Inferior parietal cortex (tissue), 1 donor: ENCODE data around the gene CUTA.
"Not testable (repeated sequence)": the region's sequence is repeated elsewhere in the genome, so short reads cannot be mapped to it uniquely, and the experiment has no call there.

Experiments used
- DNase-seq: peaks from one replicate; pipeline ENCODE4 v3.0.0-alpha.2; 2016; ENCODE audit errors: extremely low spot score

CUTA gene

DNA sequence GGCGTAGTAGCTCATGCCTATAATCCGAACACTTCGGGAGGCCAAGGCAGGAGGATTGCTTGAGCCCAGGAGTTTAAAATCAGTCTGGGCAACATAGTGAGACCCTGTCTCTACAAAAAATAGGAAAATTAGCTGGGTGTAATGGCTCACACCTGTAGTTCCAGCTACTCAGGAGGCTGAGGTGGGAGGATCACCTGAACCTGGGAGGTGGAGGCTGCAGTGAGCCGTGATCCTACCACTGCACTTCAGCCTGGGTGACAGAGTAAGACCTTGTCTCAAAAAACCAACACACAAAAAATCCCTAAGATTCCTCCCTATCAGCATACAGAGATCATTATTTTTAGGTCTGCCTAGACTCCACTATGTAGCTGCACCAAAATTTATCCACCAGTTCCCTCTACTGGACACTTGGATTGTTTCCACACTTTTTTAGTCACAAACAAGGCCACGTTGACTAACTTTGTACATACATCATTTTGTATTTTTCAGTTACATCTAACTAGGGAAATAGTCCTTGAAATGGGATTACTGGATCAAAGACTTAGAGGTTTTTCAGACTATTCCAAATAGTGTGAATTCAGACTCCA lies 10.7 kb downstream of the CUTA start:
- no peak for DNase-seq

DNA sequence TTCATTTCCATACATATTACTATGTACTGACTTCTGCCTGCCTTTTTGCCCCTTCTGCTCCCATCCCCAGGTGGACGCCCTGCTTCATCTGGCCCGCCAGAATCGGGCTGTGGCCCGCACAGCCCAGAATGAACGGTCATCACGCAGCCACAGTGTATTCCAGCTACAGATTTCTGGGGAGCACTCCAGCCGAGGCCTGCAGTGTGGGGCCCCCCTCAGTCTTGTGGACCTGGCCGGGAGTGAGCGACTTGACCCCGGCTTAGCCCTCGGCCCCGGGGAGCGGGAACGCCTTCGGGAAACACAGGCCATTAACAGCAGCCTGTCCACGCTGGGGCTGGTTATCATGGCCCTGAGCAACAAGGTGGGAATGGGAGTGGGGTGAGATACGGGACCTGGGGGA lies 11.8 kb downstream of the CUTA start:
- no peak for DNase-seq

DNA sequence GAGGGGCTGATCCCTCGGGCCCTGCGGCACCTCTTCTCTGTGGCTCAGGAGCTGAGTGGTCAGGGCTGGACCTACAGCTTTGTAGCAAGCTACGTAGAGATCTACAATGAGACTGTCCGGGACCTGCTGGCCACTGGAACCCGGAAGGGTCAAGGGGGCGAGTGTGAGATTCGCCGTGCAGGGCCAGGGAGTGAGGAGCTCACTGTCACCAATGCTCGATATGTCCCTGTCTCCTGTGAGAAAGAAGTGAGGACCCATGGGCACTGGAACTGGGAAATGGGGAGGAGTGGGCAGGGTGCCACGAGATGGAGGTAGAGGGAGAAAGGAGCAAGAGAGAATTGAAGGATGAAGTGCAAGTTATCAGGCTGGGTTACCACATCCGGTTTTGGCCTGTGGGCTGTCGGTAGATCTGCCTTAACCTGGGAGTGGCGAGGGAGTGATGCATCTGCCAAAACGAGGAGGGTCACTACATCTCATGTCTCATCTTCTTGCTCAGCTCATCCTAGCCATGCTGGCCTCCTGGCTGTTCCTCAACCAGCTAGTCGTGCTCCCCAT lies 12.4 kb downstream of the CUTA start:
- no peak for DNase-seq

DNA sequence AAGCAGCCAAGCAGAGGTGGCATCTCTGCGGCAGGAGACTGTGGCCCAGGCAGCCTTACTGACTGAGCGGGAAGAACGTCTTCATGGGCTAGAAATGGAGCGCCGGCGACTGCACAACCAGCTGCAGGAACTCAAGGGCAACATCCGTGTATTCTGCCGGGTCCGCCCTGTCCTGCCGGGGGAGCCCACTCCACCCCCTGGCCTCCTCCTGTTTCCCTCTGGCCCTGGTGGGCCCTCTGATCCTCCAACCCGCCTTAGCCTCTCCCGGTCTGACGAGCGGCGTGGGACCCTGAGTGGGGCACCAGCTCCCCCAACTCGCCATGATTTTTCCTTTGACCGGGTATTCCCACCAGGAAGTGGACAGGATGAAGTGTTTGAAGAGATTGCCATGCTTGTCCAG lies 13.0 kb downstream of the CUTA start:
- no peak for DNase-seq

DNA sequence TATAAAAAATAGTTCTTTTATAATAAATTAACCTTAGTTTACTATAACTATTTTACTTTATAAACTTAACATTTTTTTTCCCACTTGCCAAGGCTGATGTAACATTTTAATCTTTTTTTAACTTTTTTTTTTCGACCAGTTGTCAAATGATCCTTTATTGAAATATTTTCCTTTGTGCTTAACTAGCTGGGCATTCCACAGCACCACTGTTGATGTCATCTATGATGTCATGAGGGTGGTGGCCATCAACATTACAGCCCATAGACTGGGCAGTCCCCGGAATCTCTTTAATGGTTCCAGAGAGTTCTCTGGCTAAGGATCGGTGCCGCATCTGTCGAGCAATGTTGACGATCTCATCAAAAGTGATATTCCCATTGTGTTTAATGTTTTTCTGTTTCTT lies 18.0 kb downstream of the CUTA start:
- DNase-seq = not testable (repeated sequence)

DNA sequence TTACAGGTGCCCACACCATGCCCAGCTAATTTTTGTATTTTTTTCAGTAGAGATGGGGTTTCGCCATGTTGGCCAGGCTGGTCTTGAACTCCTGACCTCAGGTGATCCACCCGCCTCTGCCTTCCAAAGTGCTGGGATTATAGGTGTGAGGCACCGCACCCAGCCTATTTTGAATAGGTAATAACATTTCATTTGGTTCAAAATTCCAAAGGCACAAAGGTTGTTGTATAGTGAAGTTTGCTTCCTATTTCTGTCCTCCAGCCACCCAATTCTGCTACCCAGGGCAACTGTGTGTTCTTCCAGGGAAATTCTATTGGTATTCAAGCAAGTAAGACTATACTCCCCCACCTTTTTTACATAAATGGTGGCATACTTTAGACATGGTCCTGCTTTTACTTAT lies 19.3 kb downstream of the CUTA start:
- not testable (repeated sequence) for DNase-seq

DNA sequence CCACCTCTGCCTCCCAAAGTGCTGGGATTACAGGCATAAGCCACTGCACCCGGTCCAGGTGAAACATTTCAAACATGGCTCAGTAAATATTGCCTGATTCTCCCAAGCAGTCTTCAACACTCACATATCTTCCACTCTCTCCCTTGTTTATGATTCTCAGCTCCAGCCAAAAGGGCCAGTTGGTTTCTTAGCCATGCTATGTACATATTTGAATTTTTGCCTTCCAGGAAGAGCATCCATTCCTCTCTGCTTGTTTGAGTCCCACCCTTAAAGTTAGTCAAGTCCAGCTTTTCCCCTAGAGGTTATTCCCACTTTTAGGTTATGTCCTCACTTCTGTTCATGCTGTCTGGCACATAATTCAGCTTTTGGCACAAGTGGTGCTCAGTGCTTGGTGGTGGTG lies 20.4 kb downstream of the CUTA start:
- DNase-seq = no peak

DNA sequence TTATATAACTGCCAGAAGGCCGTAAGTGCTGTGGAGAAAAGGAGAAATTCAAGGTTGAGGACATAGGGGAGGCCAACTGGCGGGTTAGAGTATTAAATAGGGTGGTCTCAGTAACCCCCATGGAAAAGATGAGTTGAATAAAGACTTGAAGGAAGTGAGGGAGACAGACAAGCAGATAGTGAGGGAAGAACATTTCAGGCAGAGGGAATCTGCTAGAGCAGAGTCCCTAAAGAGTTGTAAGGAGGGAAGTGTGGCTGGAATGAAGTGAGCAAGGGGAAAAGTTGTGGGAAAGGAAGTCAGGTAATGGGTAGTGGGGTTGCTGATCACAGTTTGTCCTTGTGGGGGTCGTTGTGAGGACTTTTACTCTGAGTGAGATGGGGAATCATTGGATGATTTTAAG lies 24.9 kb downstream of the CUTA start:
- DNase-seq = no peak

DNA sequence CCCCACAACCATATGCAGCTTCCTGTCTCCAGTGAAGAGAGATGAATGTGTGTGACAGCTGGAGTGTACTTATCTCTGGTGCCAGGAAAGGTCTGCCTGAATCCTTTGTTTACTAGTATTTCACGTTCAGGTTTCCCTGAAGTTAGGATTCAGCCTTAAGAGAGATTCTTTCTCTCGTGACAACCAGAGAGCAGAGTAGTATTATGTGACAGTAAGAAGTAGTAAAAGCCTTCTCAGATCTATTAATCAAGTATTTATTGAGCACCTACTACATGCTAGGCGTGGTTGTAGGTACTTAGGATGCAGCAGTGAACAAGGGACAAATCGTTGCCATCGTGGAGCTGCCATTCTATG lies 25.3 kb downstream of the CUTA start:
- no peak for DNase-seq

DNA sequence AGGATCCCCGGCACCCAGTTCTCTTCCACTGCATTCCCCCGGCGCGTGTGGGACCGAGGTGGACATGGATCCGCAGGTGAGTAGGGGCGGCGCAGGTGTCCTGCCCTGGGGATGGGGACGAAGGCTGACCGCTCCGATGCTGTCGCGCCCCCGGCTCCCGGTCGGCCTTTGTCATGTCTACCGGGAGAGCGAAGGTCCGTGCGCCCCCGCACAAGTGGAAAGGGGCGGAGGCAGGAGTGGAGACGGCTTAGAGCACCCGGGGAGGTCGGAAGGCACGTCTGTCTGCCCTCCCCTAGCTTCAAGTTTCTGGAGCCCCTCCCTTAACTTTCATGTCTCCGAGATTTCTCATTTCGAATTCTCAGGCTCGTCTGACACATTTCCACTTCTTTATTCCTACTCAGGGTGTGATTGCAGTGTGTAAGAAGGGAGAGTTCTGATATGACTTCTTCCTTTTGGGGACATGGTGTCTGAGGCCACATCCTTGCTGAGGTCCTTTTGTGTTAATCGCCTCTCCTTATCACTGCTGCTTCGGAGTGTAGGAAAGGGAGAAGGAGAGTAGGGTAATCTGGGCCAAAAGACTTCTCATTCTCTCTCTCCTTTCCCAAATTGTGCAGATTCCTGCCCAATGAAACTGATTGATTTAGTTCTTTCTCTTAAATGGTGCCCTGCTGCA lies 25.8 kb downstream of the CUTA start:
- DNase-seq = no peak

DNA sequence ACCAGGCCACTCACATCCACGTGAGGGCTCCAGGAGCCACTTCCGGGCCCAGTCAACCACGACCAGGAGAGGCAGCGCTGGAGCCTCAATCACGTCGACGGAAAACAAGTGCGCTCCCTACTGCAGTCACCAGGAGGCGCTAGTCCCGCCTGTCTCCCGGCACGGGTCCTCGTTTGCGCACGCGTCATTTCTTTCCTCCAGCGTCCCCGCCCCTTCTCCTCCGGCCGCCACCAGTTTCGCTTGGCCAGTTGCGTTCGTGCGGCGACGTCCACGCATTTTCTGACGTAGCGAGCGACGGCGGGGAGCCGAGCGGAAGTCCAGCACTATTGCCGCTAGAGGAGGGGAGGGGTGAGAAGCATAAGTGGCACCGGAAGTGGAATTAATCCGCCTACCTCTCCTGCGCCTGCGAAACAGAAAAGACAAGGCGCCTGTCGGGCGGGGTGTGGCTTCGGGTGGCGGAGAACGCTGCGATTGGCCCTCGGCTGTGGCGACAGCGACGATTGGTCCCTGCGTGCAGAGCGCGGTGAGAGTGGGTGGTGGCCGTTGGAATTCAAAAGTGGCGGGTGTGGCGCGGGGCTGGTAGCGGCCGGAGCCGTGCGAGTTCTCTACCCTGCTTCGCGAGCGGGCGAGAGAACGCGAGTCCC lies 26.5 kb downstream of the CUTA start, which contains the start of gene KIFC1:
KIFC1 (plus strand) TSS at position 546 of the 644 bp plus-strand sequence. CDS start 163 bp downstream, outside the sequence.
- peak; percentile 99 for DNase-seq

DNA sequence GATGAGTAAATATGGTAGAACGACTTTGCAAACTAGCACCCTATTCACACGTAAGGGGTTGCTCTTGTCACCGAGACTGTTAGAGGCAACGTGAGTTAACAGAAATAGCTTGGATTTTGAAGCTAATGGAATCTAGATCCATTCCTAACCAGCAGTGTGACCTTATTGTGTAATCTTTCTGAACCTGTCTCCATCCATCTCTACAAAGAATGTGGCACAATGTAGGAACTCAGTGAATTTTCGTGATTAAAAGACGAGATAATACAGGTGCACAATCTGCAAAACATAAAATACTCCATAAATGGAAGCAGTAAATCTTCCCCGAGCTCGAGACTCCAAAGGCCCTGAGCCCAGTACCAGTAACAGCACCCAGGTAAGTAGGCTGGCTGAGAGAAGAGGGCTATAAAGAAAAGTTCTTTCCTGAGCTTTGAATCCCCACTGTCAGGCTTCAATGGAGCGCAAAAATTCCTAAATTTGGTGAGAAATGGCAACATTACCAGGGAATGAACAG lies 27.1 kb downstream of the CUTA start:
- DNase-seq = no peak

DNA sequence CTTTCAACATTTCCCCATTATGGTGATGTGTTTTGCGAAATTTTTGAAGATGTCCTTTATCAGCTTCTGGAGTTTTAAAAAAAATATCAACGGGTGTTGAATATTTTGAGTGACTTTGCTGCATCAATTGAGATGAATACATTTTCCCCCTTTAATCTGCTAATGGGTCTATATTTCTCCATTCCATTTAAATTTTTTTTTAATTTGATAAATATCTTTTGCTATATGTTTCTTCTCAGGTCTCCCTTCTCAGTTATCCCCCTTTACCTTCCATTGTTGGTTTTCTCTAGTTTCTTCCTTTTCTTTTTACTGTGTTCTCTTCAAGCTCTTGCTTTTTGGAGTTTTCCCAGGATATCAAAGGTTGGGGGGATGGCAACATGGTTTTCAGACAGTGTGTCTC lies 27.7 kb downstream of the CUTA start:
- no peak for DNase-seq

DNA sequence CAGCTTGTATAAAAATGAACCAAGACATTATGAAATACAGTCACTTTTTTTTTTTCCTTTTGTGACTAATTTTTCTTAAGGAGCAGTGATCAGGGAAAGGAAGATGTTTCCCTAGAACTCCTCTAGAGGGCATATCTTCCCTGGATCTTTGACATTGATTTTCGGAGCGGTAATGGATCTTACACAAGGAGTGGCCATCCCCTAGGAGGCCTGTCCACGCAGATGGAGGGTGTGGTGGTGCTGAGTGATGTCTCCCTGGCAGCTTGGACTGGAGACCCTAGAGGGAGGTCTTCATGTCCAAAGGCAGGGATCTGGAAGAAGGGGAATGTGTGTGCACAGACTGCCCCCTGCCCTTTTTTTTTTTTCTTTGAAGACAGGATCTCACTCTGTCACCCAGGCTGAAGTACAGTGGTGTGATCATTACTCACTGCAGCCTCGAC lies 33.3 kb downstream of the CUTA start:
- DNase-seq = peak; percentile 22

DNA sequence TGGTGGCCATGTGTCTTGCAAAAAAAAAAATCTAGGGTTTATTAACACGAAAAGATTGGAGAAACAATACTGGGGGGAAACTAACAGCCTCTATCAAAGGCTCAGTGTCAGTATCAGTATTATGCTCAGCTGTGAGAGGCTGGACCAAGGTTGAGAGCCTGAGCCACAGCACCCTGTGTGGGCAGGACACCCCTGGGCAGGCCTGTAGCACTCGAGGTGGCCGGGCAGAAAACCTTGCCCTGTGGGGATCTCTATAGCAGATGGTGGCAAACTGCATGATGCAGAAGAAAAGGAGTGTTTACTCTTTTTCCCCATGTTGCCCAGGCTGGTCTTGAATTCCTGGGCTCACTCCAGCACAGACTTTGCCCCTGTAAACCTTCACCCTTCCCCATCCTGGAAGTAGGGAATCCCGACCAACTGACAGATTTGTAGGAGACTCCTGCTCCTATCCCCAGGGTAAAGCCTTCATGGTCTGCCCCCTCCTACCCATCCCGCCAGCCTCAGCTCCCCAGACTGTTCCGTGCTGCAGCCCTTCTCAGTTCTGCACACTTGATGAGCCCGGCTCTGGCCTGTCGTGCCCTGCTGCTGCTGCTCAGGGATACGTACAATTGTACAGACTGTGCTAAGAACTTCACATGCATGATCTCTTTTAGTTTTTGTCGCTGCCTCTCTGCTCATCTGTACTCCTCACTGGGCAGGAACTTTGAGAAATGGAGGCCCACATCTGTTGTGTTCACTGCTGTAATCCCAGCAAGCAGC lies 34.3 kb downstream of the CUTA start:
- DNase-seq = no peak

DNA sequence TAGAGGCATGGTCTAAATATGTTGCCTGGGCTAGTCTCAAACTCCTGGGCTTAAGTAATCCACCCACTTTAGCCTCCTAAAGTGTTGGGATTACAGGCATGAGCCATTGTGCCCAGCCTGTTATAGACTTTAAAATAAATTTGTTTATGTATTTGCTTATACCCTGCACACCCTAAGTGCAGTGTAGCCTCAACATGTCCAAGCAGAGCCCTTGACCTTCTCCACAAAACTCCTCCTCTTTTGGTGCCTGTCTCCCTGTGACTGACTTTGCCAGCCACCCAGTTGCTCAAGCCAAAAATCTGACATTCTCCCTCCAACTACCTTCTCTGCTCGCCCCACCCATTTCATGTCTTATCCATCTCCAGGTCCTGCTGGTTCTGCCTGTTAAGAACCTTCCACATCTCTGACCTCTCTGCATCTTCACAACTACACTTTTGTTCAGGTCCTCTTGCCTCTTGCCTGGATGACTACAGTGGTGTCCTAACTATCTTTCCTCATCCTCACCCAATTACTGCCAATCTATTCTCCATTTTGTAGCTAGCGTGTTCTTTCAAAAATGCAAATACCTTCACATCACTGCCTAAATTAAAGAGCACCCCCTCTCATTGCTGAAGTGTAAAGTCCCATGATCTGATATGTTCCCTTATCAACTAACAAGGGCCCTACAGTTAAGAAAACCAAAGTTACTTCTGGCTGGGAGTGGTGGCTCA lies 37.5 kb downstream of the CUTA start:
- no peak for DNase-seq

DNA sequence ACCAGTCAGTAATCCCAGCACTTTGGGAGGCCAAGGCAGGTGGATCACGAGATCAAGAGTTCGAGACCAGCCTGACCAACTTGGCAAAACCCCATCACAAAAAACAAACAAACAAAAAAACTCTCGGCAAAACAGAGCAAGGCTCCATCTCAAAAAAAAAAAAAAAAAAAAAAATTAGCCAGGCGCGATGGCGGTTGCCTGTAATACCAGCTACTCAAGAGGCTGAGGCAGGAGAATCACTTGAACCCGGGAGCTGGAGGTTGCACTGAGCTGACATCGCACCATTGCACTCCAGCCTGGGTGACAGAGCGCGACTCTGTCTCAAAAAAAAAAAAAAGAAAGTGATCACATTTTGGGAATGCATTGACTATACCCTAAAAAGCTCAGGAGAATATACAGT lies 38.7 kb downstream of the CUTA start:
- DNase-seq = not testable (repeated sequence)

DNA sequence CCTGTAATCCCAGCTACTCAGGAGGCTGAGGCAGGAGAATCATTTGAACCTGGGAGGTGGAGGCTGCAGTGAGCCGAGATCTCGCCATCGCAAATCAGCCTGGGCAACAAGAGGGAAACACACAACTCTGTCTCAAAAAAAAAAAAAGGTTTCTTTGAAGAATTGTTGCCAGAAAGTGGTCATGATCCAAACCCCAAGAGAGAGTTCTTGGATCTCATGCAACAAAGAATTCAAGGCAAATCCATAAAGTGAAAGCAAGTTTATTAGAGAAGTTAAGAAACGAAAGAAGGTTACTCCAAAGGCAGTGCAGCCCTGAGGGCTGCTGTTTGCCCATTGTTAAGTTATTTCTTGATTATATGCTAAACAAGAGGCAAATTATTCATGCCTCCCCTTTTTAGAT lies 40.7 kb downstream of the CUTA start:
- DNase-seq = no peak

DNA sequence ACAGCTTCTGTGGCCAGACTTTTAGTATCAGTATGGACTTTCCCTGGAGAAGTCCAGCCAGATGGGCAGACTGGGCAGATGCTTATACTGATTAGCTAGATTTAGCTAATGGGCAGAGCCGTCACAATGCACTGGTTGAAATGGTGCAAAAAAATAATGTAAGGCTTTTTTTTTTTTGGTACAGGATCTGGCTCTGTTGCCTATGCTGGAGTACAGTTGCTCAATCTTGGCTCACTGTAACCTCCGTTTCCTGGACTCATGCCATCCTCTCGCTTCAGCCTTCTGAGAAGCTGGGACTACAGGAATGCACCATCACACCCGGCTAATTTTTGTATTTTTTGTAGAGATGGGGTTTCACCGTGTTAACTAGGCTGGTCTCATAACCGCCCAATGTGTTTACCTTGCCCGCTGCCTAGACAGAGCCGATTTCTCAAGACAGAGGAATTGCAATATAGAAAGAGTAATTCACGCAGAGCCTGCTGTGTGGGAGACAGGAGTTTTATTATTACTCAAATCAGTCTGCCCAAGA lies 42.7 kb downstream of the CUTA start:
- DNase-seq = peak; percentile 32

DNA sequence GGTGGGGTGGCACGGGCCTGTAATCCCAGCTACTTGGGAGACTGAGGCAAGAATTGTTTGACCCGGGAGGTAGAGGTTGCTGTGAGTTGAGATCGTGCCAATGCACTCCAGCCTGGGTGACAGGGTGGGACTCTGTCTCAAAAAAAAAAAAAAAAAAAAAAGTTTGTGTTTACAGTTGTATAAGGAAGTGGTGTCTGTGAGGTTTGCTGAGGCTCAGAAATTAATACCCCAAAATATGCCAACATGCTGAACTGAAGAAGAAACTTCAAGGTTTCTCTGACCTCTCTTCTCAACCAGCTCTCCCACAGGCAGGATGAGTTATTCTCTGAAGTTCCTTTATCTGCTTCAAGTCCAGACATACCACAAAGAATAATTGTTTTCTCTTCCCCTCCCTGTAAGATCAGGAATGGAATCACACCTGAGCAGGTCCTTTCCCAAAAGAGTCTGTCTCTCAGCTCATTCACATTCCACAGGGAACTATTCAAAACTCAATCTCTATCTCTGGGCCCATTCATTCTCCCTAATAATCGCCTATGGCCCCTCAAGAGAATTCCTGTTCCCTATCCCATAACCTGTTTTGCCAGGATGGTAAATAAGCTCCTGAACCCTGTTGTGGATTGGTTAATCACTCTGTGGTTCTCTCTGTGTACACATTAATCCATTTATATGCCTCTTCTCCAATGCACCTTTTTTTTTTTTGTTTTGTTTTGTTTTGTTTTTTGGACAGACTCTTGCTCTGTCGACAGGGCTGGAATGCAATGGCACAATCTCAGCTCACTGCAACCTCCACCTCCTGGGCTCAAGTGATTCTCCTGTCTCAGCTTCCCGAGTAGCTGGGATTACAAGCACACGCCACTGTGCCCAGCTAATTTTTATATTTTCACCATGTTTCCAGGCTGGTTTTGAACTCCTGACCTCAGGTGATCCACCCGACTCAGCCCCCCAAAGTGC lies 43.7 kb downstream of the CUTA start:
- no peak for DNase-seq
